Stimulated activated CD4-positive, alpha-beta T cell treated with anti-CD3 and anti-CD28 coated beads, Interleukin-4, amount 100 ng/mL, for 24 hours (primary cell): ENCODE measurements around the gene FNDC1.
"Not testable (repeated sequence)": the region's sequence is repeated elsewhere in the genome, so short reads cannot be mapped to it uniquely, and the experiment has no call there.

ENCODE experiments used
- DNase-seq: peaks from one replicate; pipeline ENCODE4 v3.0.0-alpha.2; 2020

The FNDC1 gene

DNA sequence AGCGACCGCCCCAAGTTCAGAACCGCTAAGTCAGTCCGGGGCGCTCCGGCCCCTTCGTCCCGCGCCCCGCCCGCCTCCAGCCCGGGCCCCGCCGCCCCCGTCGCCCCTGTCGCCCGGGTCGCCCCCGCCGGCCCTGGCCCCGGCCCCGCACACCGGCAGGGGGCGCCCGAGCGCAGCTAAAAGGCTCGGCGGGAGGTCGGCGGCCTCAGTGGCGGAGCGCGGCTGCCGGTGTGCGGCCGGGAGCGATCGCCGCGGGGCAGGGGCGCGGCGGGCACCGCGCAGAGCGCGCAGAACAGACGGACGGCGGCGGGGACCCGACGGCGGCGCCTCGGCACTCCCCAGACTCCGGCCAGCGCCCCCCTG, at the start of gene FNDC1:
Gene FNDC1 (plus strand): TSS at position 208 of the 363 bp plus-strand sequence. CDS start 197 bp downstream, outside the sequence.
- peak; percentile 56 for DNase-seq

DNA sequence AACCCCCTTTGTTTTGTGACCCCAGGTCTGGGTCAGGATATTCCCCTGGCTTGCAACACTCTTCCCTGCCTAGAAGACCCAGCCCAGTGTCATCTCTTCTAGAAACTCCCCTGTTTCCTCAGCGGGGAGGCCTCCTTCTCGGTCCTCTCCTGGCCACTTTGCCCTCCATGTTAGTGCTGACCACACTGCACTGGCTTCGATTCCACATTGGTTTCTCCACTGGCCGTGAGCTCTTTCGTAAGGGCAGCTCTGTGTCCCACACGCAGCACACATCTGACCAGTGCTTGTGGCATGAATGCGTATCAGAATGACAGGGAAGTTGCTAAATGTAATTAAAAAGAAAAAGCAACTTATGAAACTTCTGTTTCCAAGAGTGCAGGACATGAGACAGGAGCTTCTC, 49.4 kb upstream of the FNDC1 start:
- DNase-seq: no peak

DNA sequence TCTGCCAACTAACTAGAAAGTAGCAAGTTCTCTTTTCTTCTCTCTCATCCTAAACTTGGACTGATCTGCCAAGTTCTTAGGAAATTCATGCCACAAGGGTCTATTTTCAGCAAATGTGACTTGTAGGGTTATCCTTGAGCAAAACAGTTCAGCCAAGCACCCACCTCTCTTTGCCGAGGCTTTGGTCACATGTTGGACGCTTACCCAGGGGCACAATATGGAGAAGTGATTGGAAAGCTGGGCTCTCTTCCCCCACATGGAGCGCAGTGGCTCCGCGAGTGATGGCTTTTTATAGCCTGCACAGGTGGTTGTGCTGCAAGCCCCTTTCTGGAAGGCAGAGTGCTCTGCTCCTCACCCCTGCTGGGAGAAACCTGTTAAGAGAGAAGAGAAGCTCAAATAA, 47.7 kb upstream of the FNDC1 start:
- DNase-seq: no peak

DNA sequence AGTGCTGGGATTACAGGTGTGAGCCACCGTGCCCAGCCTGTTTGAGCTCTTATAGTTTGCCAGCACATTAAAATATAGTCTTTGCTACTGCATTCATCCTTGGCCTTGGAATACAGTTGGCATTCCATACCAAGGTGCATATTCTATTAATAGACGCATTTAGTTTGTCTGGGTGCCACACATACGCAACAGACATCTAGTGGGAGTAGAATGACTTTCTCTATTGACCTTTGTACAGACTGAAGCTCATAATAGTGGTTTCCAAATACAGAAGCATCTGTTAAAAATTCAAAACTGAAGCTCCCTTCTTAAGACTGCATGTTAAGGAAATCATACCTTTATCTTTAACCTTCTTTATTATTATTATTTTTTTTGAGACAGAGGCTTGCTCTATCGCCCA, 46.7 kb upstream of the FNDC1 start:
- no peak for DNase-seq

DNA sequence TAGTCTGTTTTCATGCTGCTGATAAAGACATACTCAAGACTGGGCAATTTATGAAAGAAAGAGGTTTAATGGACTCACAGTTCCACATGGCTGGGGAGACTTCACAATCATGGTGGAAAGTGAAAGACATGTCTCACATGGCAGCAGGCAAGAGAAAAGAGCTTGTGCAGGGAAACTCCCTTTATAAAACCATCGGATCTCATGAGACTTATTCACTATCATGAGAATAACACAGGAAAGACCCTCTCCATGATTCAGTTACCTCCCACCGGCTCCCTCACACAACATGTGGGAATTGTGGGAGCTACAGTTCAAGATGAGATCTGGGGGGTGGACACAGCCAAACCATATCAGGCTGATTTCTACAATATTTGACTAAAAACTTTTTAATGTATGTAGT, 45.4 kb upstream of the FNDC1 start:
- DNase-seq: not testable (repeated sequence)

DNA sequence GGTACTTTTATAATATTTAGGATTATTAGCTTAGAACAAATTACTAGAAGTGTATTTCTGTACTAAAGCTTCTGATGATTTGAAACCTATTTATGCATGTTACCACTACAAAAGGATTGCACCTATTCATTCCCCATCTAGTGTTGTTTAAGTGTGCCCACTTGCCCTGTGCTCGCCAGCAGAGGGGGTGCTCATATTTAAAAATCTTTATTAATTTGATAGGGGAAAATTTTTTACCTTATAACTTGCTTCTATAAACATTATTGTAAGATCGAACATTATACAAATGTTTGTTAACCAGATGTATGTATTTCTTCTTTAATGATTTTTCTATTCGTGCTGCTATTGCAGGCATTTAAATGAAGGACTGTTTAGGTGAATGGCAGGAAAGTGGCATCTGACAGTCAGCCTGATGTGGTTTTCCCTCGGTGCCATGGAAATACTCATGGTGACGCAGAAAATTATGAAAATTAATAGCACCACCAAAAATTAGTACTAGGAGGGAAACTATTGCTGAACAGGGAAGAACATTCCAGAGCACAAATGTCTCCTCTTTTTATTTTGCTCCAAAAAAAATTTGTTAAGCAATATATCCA, 44.1 kb upstream of the FNDC1 start:
- DNase-seq: no peak

DNA sequence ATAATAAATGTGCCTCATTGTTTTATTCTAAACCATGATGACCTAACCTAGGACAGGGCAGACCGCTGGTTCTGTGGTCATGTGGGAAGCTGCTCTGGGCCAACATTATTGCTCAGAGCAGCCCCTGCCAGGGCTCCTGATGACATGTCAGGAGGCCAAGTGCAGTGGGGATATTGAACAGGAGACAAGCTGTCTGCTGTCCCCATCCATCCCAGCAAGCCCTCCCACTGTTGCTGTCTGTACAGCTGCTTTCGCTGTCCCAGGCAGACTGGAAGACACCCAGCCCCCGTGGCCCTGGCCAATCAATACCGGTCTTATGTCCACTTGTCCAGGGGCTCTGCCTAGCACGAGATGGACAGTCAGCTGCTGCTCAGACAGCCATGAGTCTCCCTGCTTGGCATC, 43.2 kb upstream of the FNDC1 start:
- DNase-seq: no peak

DNA sequence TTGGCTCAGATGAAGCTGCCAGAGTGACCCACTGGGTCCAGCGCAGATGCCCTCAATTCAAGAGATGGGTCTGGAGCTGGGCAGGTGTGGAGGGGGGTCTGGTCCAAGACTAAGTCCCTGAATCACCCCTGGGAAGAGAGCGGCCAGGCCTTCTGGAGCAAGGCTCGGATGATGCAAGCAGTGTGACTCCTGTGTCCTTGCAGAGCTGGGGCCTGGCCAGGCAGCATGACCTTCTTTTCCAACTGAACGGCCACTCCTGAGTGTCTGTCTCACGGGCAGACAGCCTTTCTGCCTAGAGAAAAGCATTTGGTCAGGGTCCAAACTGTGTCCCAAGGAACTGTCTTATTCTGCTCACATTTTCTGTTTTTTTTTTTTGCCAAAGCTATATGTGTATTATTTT, 42.6 kb upstream of the FNDC1 start:
- DNase-seq: no peak

DNA sequence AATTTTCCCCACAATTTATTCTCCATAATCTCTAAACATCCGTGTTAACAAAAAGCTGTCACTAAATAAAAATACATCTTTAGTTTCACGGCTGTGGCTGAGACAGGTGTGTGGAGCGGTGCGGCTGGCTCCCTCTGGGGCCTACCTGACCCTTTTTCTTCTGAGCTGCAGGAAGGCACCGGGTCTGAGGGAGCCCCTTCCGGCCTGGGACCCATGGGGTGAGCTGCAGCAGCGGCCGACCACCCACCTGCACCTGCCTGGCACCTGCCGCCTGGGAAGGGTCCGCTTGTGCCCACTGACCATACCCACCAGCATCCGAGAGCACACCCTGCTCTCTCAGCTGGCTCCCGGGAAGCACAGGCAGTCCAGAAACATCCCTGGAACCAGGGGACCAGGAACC, 41.5 kb upstream of the FNDC1 start:
- DNase-seq: no peak

DNA sequence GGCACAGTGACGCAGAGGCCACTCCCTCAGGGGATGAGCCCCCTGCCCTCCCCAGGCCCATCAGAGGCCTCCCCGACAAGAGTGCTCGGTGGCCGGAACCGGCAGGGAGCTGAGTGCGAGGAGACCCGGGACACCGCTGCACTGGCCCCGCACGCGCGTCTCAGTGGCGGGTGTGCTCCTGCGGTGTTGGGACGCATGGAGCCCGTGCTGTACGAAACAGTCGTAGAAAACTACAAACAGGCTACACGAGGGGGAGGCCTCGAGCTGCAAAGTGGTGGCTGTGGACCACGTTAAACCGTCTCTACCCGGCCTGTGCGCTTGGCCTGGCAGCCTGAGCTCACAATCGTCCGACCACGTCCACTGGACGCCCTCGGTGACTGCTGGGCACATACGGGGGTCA, 40.2 kb upstream of the FNDC1 start:
- no peak for DNase-seq

DNA sequence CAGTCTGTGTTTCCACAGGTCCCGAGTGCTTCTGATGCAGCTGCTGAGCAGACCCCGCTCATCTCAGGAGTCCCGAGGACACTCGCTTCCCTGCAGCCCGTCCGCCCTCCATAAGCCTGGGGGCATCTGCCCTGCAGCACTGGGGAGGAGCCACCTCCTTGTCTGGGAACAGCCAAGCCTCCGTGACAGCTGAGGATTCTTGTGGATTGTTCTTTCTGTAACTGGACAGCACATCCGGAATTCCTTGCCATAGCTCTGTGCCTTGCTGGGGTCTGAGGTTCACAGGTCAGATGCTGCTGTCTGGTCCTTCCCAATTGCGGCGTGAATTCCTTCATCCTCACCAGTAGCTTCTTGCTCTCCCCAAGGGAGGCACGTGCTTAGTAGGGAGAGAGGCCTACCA, 38.4 kb upstream of the FNDC1 start:
- DNase-seq: no peak

DNA sequence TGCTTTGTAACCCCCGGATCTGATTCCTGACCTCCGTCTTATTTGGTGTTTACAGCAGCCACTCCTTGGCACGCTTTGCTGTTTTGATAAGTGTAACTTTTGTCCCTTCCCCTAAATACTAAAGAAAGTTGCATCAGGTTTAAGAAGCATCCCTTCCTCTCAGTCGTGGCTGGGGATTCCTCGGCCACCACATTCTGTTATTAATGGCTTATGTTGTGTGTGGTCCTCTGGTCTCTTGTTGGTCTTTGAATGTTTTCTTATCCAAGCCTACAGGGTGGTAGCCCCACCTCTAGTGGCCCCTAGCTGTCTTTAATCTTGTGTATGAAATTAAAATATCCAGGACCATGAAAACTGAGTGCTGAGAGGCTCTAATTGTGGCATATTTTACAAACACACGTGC, 37.5 kb upstream of the FNDC1 start:
- no peak for DNase-seq

DNA sequence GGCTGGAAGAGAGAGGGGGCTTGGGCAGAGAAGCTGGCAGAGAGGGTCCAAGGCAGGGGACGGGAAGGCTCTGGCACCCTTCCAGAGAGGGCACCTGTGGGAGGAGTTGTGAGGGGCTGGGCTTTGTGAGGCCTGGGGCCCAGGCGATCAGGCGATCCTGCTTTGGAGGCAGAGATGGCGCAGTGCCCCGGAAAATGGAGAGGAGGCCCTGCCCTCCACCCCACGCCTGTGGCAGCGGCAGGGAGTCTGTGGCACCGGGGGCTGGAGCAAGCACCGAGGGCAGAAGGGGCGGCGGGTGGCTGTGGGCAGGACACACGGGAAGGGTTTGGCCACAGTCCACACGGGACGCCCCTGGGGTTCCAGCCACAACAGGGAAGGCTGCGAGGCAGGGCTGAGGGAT, 36.5 kb upstream of the FNDC1 start:
- no peak for DNase-seq

DNA sequence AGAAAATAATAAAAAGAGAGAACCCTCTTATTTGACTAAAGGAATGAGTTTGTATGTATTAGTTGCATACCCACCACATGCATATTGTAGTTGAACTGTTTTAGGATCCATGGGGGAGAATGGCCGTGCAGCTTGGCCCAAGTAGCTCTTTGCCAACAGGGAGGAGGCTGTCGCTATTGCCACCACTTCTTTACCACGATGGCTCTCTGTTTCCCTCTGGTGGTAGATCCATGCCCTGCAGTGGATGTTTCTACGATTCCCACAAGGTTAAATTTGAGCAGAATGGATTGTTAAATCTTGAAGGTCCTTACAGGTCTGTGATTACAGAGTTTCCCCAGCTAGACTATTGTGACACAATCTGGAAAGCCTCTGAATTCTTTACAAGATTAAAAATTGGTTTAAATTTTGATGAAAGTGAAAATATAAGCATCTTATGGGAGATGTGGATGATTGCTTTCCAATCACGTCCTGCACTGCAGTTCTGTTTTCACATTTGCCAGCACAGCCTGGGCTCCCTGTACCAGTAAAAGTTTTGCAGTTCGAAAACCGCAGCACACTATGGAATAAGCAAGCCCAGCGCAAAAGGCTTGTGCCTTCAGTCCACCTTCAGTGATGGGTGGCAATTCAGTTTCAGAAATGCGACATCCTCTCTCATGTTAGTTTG, 34.4 kb upstream of the FNDC1 start:
- DNase-seq: peak; percentile 81

DNA sequence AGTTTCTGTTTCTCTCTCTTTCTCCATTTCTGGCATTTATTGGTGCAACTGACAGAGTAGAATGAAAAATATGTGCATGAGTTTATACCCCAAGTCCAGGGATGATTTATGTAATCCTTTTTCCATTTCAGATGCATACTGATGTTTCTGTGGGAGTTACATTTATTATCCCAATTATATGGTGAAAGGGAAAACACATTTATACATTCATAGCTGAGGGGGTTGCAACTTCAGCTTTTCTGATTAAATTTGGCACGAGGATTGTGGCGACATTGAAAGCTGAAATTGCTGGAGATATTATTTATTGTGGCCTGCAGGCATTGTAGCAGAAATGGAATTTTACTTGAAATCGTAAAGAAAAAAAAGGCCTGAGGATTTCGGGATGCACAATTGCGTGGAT, 31.5 kb upstream of the FNDC1 start:
- no peak for DNase-seq

DNA sequence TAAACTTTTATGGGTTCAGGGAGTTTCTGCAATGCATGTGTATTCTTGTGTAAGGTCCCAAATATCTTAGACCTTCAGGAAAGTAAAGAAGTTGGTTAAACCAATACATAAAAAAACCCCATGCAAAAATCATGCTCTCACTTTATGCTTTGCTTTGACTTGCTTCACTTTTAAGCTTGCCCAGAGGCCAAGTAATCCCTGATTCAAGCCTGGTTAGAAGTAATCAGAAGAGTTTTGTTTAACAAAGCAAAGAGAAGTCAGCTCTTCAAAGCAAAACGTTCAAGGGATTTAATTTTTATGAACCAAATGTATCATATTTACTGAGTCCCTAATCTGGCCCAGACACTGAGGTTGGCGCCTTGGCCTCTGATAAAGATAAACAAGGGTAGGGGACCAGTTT, 26.7 kb upstream of the FNDC1 start:
- no peak for DNase-seq

DNA sequence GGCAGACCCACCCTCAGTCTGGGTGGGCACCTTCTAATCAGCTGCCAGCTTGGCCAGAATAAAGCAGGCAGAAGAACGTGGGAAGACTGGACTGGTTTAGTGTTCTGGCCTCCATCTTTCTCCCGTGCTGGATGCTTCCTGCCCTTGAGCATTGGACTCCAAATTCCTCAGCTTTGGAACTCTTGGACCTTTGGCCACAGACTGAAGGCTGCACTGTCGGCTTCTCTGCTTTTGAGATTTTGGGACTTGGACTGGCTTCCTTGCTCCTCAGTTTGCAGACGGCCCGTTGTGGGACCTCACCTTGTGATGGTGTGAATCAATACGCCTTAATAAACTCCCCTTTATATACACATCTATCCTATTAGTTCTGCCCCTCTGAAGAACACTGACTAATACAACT, 20.6 kb upstream of the FNDC1 start:
- no peak for DNase-seq

DNA sequence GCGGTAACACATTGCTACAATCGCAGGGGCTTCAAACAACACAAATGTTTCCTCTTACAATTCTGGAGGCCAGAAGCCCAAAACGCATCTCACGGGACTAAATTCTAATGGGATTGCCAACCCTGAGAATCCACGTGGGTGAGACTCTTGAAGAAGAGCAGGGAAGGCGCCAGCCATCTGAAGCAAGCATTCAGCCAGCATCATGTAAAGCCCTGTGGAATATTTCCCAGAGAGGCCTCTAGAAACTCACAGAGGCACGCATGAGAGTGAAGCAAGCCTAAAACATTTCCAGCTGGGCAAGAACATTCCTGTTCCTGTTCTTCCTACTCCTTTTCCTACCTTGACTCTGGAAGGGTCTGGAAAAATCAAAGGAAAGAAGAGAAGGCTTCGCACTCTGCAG, 19.6 kb upstream of the FNDC1 start:
- no peak for DNase-seq

DNA sequence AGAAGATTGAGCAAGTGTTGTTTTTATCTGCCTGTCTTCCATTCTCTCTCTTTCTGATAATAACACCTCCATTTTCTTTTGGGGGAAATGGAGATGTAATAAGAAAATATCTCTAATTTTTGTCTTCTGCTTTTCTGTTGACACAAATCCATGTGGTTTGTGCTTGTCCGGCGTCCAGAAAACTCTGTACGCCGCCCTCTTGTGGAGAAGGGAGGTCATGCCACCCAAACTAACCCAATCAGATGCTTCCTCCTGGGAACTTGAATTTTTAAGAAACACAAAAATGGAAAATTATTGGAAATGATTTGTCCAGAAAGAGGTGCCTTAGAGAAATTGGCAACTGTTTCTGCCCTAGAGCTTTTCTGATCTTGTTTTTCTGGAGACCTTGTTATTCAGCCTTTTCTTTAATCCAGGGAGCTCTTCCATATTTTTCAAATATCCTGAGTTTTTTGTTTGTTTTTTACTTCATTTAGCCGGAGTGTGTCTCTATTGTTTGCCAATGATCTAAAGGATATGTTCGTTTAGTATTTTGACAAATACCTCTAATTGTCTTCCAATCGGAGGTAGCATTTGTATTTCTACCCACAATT, 17.8 kb upstream of the FNDC1 start:
- peak; percentile 50 for DNase-seq

DNA sequence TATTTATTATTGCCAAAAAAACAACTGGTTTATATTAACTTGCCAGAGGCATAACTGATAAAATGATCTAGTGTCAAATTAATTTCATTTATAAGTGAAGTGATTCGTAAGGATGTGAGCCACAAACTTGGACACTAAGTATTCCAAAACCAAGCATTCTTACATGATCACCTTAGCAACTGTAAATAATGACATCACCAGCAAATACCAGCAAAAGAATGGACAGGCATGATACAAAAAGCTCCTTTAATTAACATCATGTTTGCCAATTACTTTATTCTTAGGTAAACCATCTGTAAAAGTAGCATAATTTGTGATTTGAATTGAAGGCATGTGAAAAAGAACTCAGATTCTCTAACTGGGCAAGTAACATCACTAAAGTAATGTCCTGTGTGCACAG, 17.2 kb upstream of the FNDC1 start:
- DNase-seq: no peak

DNA sequence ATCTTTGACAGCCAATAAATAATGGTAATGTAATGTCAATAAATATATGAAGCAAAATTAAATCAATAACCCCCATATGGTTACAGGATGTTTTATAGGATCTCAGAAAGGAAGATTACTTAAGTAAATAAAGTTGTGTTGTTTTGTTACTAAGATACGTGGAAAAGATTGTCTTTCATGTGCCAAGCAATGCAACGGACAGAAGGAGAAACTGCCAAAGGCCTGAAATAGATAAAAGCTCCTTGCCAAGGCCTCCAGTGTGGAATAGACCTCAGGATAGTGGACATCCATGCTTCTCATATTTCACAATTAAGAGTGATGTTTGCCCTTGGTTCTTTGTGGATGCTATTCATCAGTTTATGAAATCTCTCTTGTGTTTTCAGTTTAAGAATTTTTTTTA, 16.4 kb upstream of the FNDC1 start:
- no peak for DNase-seq

DNA sequence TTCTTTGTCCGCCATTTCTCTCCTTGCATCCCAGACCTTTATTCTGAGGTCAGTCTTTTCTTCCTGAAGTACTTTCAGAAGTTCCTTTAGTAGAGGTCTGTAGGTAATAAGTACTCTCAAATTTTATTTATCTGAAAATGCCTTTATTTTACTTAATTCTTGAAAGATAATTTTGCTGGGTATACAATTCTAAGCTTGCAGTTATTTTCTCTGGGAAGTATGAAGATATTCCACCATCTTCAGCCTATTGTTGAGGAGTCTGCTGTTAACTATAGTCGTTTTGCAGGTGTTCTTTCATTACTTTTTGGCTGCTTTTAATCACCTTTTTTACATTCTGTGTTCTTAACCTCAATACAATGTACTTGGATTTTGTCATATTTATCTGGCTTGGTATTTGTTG, 13.5 kb upstream of the FNDC1 start:
- DNase-seq: no peak

DNA sequence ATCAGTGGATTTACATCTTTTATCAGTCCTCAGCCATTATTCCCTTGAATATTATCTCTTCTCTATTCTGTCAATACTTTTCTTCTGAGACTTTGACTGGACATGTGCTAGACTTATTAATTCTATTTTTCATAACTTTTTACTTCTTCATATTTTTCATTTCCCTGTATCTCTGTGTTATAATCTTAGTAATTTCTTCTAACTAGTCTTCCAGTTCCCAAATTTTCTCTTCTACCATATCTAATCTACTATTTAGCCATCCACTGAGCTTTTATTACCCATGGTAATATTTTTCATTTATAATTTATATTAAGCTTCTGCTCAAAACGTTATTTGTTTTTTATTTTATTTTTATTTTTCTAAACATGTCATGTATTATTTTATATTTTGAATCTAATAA, 13.1 kb upstream of the FNDC1 start:
- no peak for DNase-seq

DNA sequence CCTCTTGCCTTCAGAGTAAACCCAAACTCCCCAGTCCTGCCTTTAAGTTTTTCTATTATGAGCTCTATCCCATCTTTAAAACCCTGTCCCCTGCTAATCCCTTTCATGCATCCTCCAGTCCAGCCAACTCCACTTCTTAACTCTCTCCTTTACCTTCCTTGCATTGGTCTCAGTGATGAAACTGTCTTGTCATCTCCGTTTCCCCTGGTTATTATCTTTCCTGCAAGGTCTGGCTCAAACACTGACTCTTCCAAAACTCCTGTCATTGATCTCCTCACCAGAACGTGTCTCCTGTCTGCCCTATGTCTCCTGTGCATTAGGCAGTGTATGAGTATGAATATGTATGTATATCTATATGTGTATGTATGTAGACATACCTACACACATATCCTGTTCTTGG, 11.8 kb upstream of the FNDC1 start:
- no peak for DNase-seq

DNA sequence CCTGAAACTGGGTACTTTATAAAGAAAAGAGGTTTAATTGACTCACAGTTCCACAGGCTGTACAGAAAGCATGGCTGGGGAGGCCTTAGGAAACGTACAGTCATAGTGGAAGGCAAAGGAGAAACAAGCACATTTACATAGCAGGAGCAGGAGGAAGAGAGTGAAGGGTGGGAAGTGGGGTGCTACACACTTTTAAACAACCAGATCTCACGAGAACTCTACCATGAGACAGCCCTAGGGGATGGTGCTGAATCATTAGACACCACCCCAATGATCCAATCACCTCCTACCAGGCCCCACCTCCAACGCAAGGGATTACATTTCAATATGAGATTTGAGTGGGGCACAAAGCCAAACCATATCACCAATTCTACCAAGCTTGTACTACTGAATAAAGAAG, 7.4 kb upstream of the FNDC1 start:
- DNase-seq: no peak
